ENCODE data around the gene XYLT2. TPM values are rescaled to one million over a fixed set of nuclear protein-coding genes. Genes with fewer than 3 reads are reported as not detected.

Gene XYLT2
- total RNA-seq, 1 donor from 2014 or later: 11.0 TPM

DNA sequence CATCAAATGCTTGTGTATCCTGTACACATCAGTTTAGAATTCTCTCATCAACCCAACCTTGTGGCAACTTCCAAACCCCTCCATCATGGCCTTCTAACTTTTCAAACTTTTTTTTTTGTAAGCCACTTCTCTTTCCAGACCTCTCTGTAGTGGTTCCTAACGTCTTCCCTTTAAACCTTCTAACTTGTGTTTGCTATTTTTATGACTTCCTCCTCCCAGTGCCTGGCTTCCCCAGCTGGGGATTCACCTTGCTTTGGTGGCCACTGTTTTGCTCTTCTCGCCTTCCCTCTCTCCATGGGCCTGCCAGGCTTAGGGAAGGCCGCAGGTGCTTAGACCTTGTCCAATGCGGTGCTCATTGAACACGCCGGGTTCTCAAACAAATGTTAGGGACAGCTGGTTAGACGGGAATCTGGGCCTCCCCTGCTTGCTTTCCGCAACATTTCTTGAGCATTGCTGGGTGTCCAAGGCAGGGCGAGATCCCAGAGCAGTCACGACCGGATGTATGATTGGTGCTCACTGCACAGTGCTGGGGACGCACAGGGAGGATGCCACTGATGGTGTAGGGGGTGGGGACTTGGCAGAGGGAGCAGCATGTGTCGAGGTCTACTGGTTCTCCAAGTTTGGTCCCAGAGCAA, 1.1 kb upstream of the XYLT2 start:
- TF ChIP-seq, protein P1, sequence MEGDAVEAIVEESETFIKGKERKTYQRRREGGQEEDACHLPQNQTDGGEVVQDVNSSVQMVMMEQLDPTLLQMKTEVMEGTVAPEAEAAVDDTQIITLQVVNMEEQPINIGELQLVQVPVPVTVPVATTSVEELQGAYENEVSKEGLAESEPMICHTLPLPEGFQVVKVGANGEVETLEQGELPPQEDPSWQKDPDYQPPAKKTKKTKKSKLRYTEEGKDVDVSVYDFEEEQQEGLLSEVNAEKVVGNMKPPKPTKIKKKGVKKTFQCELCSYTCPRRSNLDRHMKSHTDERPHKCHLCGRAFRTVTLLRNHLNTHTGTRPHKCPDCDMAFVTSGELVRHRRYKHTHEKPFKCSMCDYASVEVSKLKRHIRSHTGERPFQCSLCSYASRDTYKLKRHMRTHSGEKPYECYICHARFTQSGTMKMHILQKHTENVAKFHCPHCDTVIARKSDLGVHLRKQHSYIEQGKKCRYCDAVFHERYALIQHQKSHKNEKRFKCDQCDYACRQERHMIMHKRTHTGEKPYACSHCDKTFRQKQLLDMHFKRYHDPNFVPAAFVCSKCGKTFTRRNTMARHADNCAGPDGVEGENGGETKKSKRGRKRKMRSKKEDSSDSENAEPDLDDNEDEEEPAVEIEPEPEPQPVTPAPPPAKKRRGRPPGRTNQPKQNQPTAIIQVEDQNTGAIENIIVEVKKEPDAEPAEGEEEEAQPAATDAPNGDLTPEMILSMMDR (IDR thresholded peaks at IDR 0.05; ENCODE audit: partially characterized antibody, unreplicated experiment): no peak
- H3K36me3 Mint-ChIP-seq (ENCODE audit: unreplicated experiment): no peaks in the 10 kb centered on the region
- peaks cover 9% of the 10 kb centered on the region for H3K9me3 Mint-ChIP-seq (ENCODE audit: unreplicated experiment)
- H3K4me3 Mint-ChIP-seq (ENCODE audit: unreplicated experiment): peak overlapping the region; percentile 84
- peaks cover 7% of the 10 kb centered on the region for H3K4me1 Mint-ChIP-seq (ENCODE audit: low read depth, unreplicated experiment)
- H3K27me3 Mint-ChIP-seq (ENCODE audit: unreplicated experiment): peaks cover 5% of the 10 kb centered on the region
- no peak overlapping the region for H3K27ac Mint-ChIP-seq (ENCODE audit: unreplicated experiment)
- no peak for DNase-seq

DNA sequence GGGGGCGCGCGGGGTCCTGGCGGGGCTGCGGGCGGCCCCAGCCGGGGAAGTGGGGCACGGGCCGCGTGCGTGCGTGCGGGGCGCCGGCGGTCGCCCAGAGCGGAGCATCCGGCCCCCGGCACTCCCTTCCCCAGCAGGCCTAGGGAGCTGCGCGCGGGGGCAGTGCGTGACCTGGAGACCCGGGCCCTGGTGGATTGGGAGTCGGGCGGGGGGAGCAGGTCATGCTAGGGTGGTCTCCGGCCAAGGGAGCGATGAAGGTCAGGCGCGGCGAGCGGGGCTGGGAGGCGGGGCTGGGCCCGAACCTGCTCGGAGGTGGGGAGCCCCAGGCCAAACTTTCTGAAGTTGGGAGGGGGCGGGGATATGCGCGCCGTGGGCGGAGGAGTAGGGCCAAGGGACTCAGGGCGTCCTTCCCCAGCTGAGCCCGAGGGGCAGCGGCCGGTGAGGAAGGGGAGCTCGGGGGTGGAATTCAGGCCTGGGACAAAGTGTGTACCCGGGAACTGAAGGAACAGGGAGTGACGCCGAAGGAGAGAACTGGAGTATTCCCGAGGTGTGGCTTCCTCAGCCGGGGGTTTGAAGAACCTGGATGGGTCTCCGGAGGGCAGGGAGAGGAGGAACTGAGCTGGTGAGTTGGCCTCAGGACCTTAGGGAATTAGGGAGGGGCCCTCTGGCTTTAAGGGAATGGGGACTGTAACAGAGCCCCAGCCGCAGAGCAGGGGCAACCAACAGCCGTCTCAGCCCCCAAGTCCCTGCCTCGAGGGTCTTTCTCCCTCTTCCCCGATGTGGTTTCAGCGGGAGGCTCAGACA, 589 bp downstream of the XYLT2 start:
- peak overlapping the region; percentile 85 for H3K4me3 Mint-ChIP-seq (ENCODE audit: unreplicated experiment)
- peaks cover 5% of the 10 kb centered on the region for H3K27me3 Mint-ChIP-seq (ENCODE audit: unreplicated experiment)
- TF ChIP-seq, protein P1 (IDR thresholded peaks at IDR 0.05; ENCODE audit: partially characterized antibody, unreplicated experiment): no peak

DNA sequence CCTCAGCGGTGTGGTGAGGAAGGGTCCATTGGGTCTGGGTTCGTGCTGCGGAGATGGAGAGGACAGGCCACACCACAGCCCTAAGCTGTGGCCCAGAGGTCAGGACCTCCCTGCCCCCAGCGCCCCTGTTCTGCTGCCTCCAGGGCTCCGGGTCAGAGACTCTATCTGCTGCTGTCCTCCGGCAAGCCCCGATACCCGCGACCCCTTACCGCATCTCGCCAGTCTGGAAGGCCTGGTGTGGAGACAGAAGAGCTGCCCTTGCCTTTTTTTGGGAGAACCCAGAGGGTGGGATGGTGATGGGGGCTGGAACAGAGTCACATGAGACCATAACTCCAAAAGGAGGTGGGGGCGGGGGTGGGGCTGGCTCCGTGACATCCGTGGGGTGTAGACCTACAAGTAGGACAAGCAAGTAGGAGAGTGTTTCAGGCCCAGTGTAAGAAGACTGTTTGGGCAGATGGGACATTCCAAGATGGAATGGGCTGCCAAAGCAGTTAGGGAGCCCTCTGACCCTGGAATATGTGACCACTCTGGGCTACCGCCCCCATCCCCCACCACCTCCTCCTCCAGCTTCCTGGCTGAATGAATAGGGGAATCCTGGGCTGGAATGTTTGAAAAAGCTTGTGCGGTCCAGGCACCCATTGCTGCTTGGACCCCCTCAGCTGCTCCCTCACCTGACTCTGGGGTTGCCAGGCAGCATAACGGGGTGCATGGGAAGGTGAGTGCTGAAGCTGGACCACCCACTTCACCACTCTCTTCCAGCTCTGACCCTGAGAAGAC, 1.4 kb downstream of the XYLT2 start:
- peak overlapping the region; percentile 85 for H3K4me3 Mint-ChIP-seq (ENCODE audit: unreplicated experiment)
- TF ChIP-seq, protein P1 (IDR thresholded peaks at IDR 0.05; ENCODE audit: partially characterized antibody, unreplicated experiment): no peak
- no peaks in the 10 kb centered on the region for H3K36me3 Mint-ChIP-seq (ENCODE audit: unreplicated experiment)
- H3K9me3 Mint-ChIP-seq (ENCODE audit: unreplicated experiment): peaks cover 15% of the 10 kb centered on the region
- no peak overlapping the region for H3K27ac Mint-ChIP-seq (ENCODE audit: unreplicated experiment)
- no peak for DNase-seq
- peaks cover 6% of the 10 kb centered on the region for H3K27me3 Mint-ChIP-seq (ENCODE audit: unreplicated experiment)
- H3K4me1 Mint-ChIP-seq (ENCODE audit: low read depth, unreplicated experiment): peaks cover 7% of the 10 kb centered on the region

More for the DNA sequence above, 589 bp downstream of the XYLT2 start:
- Mint-ChIP-seq H3K9me3 (ENCODE audit: unreplicated experiment) (peaks cover 13% of the 10 kb centered on the region), H3K36me3 (ENCODE audit: unreplicated experiment) (no peaks in the 10 kb centered on the region), H3K27ac (ENCODE audit: unreplicated experiment) (peak overlapping the region; percentile 28), H3K4me1 (ENCODE audit: low read depth, unreplicated experiment) (peaks cover 7% of the 10 kb centered on the region)
- no peak for DNase-seq

DNA sequence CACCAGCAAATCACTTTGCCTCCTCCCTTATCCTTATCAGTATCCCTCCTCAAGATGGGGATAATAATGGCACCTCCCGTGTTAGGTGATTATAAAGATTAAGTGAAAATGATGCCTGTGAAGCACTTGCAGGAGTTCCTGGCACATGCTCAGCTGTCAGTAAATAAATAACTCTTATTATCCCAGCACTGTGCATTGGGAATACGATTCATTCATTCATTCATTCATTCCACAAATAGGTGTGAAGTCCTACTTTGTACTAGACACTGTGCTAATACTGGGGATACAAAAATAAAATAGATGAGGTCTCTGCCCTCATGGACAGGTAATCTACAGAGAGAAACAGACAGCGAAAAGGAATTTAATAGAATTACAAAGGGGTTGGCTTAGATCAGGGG, 2.0 kb downstream of the XYLT2 start:
- Mint-ChIP-seq H3K36me3 (ENCODE audit: unreplicated experiment) (no peaks in the 10 kb centered on the region), H3K4me3 (ENCODE audit: unreplicated experiment) (peak overlapping the region; percentile 71), H3K27me3 (ENCODE audit: unreplicated experiment) (peaks cover 8% of the 10 kb centered on the region), H3K4me1 (ENCODE audit: low read depth, unreplicated experiment) (peaks cover 7% of the 10 kb centered on the region), H3K9me3 (ENCODE audit: unreplicated experiment) (peaks cover 15% of the 10 kb centered on the region), H3K27ac (ENCODE audit: unreplicated experiment) (no peak overlapping the region)
- no peak for DNase-seq
- TF ChIP-seq, protein P1 (IDR thresholded peaks at IDR 0.05; ENCODE audit: partially characterized antibody, unreplicated experiment): no peak

All from glutamatergic neuron (in vitro differentiated cells).